Amniotic epithelial cell (primary cell): Measurements from ENCODE around the gene VSX1.
A peak's percentile ranks its signal among the peaks of the same experiment; 100 is the strongest.

ENCODE experiments used
- DNase-seq: peaks from one replicate; pipeline ENCODE4 v3.0.0-alpha.2; 2010; ENCODE audit warnings: low read depth

Gene VSX1

GRCh38 chr20:25065625-25066338, 16.2 kb downstream of the VSX1 start:
- peak; percentile 48 for DNase-seq

GRCh38 chr20:25065072-25065624, 16.8 kb downstream of the VSX1 start:
- DNase-seq, result no peak

- no peak for DNase-seq
Measured at GRCh38 chr20:25064561-25065071, 17.3 kb downstream of the VSX1 start.

GRCh38 chr20:25063981-25064380, 18.0 kb downstream of the VSX1 start:
- no peak for DNase-seq

- DNase-seq, result no peak
Measured at GRCh38 chr20:25063546-25063945, 18.4 kb downstream of the VSX1 start.

GRCh38 chr20:25062841-25063240, 19.1 kb downstream of the VSX1 start:
- DNase-seq, result no peak

- no peak for DNase-seq
Measured at GRCh38 chr20:25061821-25062530, 20.0 kb downstream of the VSX1 start.

GRCh38 chr20:25061103-25061799, 20.7 kb downstream of the VSX1 start:
- no peak for DNase-seq

- DNase-seq, result no peak
Measured at GRCh38 chr20:25059866-25060465, 22.0 kb downstream of the VSX1 start.

- no peak for DNase-seq
Measured at GRCh38 chr20:25058847-25059810, 22.8 kb downstream of the VSX1 start.

- DNase-seq, result no peak
Measured at GRCh38 chr20:25058051-25058846, 23.7 kb downstream of the VSX1 start, which contains the start of gene ACSS1. TSS of gene ACSS1 (minus strand) at chr20:25058139. CDS start at chr20:25058102, 37 bp downstream.

- DNase-seq, result peak; percentile 24
Measured at GRCh38 chr20:25057234-25058050, 24.5 kb downstream of the VSX1 start.

GRCh38 chr20:25056690-25057233, 25.2 kb downstream of the VSX1 start:
- DNase-seq, result no peak

GRCh38 chr20:25055711-25056495, 26.0 kb downstream of the VSX1 start:
- DNase-seq, result no peak

- no peak for DNase-seq
Measured at GRCh38 chr20:25054995-25055629, 26.8 kb downstream of the VSX1 start.

- no peak for DNase-seq
Measured at GRCh38 chr20:25054096-25054820, 27.7 kb downstream of the VSX1 start.
